ENCODE measurements around the gene INMT. TPM values are rescaled to one million over a fixed set of nuclear protein-coding genes. Genes with fewer than 3 reads are reported as not detected.

Gene INMT
- polyA plus RNA-seq, 1 experiment: 6.6 TPM

- ChIA-PET CTCF (interaction anchor here (1.0 to 2.9 kb wide), 5 partner anchors 133 to 329 kb away, joined by 3 to 21 read pairs (median 5); no protein-coding TSS in a partner anchor), POLR2A (no interaction called here)
- Histone ChIP-seq H3K9me3 (ENCODE audit: control insufficient read depth, insufficient read depth, low read length) (no peaks in the 10 kb centered on the region), H3K27me3 (ENCODE audit: control insufficient read depth, insufficient read depth, low read length) (peaks cover 4% of the 10 kb centered on the region), H3K4me3 (ENCODE audit: low read depth, low read length) (no peak overlapping the region), H3K27ac (ENCODE audit: low read depth, low read length) (no peak overlapping the region)
- no peak for DNase-seq (ENCODE audit: low read depth, low spot score)
- TF ChIP-seq CTCF (IDR thresholded peaks at IDR 0.05; ENCODE audit: low read depth, low read length): no peak
Observed at GRCh38 chr7:30805081-30805691, 53.3 kb downstream of the INMT start.

DNA sequence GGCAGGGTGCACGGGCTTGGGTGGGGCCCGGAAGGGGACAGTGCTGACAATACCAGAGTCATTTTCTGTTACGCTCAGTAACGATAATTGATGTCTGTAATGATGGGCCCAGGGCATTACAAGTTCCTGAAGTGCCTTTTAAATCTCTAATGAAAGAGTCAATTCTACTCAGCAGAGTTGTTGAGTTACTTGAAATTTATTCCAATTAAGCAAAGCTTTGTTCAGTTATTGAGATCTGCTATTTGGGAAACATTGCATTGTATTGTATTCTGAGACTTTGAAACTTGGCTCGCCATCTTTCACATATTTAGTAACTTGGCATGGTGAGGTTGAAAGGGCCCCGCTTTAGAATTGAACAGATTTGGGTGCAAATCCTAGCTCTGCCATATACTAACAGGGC, 54.0 kb downstream of the INMT start:
- POLR2A ChIA-PET: no interaction called here
- no peak overlapping the region for H3K27ac ChIP-seq (ENCODE audit: low read depth, low read length)

More for the DNA sequence above, 54.0 kb downstream of the INMT start:
- TF ChIP-seq CTCF (IDR thresholded peaks at IDR 0.05; ENCODE audit: low read depth, low read length): no peak
- H3K9me3 ChIP-seq (ENCODE audit: control insufficient read depth, insufficient read depth, low read length): no peaks in the 10 kb centered on the region
- CTCF ChIA-PET: interaction anchor here (0.7 to 2.9 kb wide), 6 partner anchors 133 to 328 kb away, joined by 3 to 21 read pairs (median 4); no protein-coding TSS in a partner anchor
- H3K27me3 ChIP-seq (ENCODE audit: control insufficient read depth, insufficient read depth, low read length): peaks cover 4% of the 10 kb centered on the region
- DNase-seq (ENCODE audit: low read depth, low spot score): no peak
- H3K4me3 ChIP-seq (ENCODE audit: low read depth, low read length): no peak overlapping the region

Other genes with a start within 250 kb of the INMT start
- gene GGCT, start 247.3 kb upstream of the INMT start, polyA plus RNA-seq (2011; rRNA removed): 19.8 and 24.4 TPM in 2 replicates
- 749 and 829 TPM in 2 replicates for gene GARS1, start 157.3 kb upstream of the INMT start, polyA plus RNA-seq (2011; rRNA removed)
- gene CRHR2, start 69.7 kb upstream of the INMT start, polyA plus RNA-seq (2011; rRNA removed): not detected in 2 replicates
- gene MINDY4, start 19.3 kb downstream of the INMT start, polyA plus RNA-seq (2011; rRNA removed): 1.8 and 2.4 TPM in 2 replicates
- gene AQP1, start 159.7 kb downstream of the INMT start, polyA plus RNA-seq (2011; rRNA removed): 0.32 and 0.36 TPM in 2 replicates
- gene GHRHR, start 211.8 kb downstream of the INMT start, polyA plus RNA-seq (2011; rRNA removed): not detected in 2 replicates